GM12801 (cell line): Measurements from ENCODE around the gene GPR84.

Source experiments
- TF ChIP-seq, protein P1 (sequence below): IDR thresholded peaks from one replicate; pipeline ENCODE4 v1.5.1; 2011; ENCODE audit warnings: control low read depth; ENCODE audit not compliant: insufficient read length; ENCODE audit errors: extremely low read depth

Gene GPR84

GRCh38 chr12:54333420-54334034 lies 30.8 kb downstream of the GPR84 start:
- TF ChIP-seq, protein P1, sequence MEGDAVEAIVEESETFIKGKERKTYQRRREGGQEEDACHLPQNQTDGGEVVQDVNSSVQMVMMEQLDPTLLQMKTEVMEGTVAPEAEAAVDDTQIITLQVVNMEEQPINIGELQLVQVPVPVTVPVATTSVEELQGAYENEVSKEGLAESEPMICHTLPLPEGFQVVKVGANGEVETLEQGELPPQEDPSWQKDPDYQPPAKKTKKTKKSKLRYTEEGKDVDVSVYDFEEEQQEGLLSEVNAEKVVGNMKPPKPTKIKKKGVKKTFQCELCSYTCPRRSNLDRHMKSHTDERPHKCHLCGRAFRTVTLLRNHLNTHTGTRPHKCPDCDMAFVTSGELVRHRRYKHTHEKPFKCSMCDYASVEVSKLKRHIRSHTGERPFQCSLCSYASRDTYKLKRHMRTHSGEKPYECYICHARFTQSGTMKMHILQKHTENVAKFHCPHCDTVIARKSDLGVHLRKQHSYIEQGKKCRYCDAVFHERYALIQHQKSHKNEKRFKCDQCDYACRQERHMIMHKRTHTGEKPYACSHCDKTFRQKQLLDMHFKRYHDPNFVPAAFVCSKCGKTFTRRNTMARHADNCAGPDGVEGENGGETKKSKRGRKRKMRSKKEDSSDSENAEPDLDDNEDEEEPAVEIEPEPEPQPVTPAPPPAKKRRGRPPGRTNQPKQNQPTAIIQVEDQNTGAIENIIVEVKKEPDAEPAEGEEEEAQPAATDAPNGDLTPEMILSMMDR, result no peak

GRCh38 chr12:54331461-54331860 lies 32.8 kb downstream of the GPR84 start:
- TF ChIP-seq, protein P1, result no peak

- TF ChIP-seq, protein P1, result no peak
Measured at GRCh38 chr12:54330442-54330841, 33.8 kb downstream of the GPR84 start.

GRCh38 chr12:54329759-54330158 lies 34.5 kb downstream of the GPR84 start:
- TF ChIP-seq, protein P1, result no peak

DNA sequence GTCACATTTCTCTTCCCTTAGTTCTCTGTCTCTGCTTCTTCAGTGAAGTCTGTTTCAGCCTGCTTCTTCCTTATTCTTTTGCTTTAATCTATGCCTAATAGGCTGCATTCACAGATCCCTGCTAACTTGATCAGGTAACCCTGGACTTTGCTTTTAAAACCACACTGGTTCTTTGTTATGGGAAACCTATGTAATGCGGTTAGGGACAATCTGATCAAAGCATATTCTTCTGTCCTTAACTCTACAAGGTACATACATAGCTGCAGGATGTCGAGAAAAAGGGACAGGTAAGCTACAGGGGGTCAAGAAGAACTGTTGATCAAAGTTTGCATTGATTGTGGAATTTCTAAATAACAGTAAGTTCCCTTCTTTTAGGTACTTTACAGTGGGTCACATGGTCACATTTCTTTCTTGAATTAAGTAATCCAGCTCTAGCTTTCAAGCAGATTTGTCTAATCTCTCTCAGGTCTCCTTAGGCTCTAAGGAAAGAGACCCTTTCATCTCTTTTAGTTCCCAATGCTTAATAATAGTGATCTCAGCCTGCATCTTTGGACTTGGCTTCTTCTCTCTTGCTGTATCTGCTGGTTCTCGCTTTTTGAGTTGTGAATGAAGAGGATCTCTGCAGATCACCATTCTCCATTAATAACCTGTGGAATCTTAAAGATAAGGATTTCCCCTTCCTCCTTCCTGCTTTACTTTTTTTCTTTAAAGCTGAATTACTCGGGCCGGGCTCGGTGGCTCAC lies 35.5 kb downstream of the GPR84 start:
- TF ChIP-seq, protein P1, result no peak

DNA sequence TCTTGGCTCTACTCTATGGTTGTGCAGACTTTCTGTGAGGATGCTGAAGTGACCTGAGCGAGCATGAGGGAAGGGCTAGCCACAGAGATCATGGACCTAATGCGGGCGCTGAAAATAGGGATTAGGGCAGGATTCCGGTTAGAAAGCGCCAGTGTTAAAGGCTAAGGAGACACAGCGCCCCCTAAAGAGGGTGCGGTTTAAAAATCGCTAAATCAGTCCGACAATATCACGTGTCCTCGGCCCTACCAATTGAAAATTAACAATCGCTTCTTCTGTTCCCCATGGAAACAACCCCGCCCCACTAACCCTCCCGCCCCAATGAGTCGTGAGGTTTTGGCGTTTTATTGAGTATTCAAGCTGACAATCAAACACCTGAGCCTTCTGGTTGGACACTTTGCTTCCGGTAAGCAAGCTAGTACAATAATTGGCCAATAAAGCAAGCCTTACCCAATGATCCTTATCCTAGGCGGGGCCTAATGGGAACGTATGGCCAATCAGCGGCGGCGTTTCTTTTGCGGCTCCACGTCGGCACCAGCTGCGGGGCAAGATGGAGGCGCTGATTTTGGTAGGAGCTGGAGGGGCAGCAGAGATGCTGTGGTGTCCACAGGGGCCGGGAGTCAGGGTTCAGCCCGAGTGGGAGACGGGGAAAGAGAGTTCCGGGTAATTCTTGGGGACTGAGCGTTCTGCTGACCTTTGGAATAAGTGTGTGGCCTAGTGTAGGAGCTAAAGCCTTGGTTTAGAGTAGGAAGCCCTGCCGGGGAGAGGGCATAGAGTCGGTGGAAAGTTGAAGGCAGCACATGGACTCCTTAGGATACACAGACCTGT lies 39.5 kb downstream of the GPR84 start, which contains the start of gene COPZ1:
Gene COPZ1, plus strand, starts transcription at position 515 of the 825 bp plus-strand sequence. Its CDS starts 33 bp downstream, at position 548.
- TF ChIP-seq, protein P1, result no peak

- TF ChIP-seq, protein P1, result no peak
Measured at GRCh38 chr12:54321363-54321762, 42.9 kb downstream of the GPR84 start.
